Measurements from ENCODE around the gene SH3GL2.

Gene SH3GL2

DNA sequence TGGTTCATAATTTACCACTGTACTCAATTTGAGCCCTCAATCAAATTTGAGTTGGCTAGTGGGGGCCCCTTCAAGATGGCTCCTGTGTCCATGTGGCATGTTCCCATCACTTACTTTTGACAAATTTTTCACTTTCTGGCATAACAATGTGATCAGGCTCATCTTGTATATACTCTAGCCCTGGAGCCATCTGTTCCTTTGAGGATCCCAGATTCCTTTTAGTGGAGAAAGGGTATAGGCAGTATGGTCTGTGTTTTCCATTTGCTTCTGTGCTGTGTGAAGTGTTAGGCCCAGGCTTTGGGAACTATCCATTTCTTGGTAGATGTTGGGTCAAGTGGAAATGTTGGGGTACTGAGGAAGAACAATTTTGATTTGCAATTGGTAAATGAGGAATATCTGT, 45.7 kb downstream of the SH3GL2 start:
- Histone ChIP-seq H3K4me2 (ENCODE audit: low read length) (no peak overlapping the region), H3K79me2 (ENCODE audit: control insufficient read depth, low read length) (no peaks in the 10 kb centered on the region), H3K36me3 (ENCODE audit: control insufficient read depth, low read length) (no peaks in the 10 kb centered on the region), H3K4me3 (ENCODE audit: low read length) (no peak overlapping the region), H3K4me1 (ENCODE audit: control insufficient read depth, low read length) (no peaks in the 10 kb centered on the region), H3K9me3 (ENCODE audit: control insufficient read depth, insufficient read depth, low read length) (no peaks in the 10 kb centered on the region), H3F3A (ENCODE audit: control insufficient read depth, insufficient read depth) (no peaks in the 10 kb centered on the region), H3K27ac (ENCODE audit: low read depth, low read length) (no peak overlapping the region), H3K27me3 (ENCODE audit: control insufficient read depth, low read length) (no peaks in the 10 kb centered on the region), H3K9me2 (replicated peaks; ENCODE audit: control insufficient read depth, low read length) (no peaks in the 10 kb centered on the region), H4K20me1 (ENCODE audit: control insufficient read depth, insufficient read depth, low read depth, low read length) (no peaks in the 10 kb centered on the region)
- TF ChIP-seq EZH2phosphoT487 (IDR thresholded peaks at IDR 0.05; ENCODE audit: borderline replicate concordance, low read length), result no peak
- TF ChIP-seq, protein P1, sequence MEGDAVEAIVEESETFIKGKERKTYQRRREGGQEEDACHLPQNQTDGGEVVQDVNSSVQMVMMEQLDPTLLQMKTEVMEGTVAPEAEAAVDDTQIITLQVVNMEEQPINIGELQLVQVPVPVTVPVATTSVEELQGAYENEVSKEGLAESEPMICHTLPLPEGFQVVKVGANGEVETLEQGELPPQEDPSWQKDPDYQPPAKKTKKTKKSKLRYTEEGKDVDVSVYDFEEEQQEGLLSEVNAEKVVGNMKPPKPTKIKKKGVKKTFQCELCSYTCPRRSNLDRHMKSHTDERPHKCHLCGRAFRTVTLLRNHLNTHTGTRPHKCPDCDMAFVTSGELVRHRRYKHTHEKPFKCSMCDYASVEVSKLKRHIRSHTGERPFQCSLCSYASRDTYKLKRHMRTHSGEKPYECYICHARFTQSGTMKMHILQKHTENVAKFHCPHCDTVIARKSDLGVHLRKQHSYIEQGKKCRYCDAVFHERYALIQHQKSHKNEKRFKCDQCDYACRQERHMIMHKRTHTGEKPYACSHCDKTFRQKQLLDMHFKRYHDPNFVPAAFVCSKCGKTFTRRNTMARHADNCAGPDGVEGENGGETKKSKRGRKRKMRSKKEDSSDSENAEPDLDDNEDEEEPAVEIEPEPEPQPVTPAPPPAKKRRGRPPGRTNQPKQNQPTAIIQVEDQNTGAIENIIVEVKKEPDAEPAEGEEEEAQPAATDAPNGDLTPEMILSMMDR (IDR thresholded peaks at IDR 0.05; ENCODE audit: low read depth, low read length, poor library complexity, severe bottlenecking), result no peak

DNA sequence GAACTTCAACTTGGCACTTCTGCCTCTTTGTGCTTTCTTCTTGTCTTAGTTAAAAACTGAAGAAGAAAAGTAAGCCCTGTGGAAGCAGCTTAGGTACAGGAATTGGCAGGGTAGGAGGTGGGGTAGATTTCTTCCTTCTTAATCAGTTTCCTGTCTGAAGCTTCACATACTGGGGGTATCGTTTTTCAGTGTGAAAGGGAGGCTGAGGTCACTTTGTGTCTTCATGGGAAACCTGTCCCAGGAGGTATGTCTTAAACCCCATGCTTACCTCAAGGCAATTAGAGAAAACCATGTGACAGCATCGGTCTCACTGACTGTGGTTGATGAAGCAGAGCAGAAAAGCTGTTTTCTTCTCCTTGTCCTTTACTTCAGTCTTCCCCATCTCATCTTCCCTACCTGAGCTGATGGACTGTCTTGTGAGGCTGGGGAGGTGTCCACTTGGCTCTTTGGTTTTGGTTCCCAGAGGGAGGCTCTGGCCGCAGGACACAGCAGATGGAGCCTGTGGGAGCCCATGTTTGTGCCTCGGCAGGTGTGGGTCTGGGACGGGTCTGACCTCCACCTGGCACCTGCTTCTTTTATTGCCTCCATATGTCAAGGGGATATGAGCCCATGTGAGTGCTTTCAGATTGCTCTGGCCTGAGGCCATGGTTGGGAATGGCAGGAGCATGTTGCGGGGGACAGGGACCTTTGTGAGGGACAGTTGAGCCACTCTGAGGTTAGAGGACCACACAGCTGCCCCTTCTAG, 47.0 kb downstream of the SH3GL2 start:
- Histone ChIP-seq H3K4me2 (ENCODE audit: low read length) (no peak overlapping the region), H3K79me2 (ENCODE audit: control insufficient read depth, low read length) (no peaks in the 10 kb centered on the region)
- TF ChIP-seq, protein P1 (IDR thresholded peaks at IDR 0.05; ENCODE audit: low read depth, low read length, poor library complexity, severe bottlenecking), result no peak
- no peak for TF ChIP-seq EZH2phosphoT487 (IDR thresholded peaks at IDR 0.05; ENCODE audit: borderline replicate concordance, low read length)

DNA sequence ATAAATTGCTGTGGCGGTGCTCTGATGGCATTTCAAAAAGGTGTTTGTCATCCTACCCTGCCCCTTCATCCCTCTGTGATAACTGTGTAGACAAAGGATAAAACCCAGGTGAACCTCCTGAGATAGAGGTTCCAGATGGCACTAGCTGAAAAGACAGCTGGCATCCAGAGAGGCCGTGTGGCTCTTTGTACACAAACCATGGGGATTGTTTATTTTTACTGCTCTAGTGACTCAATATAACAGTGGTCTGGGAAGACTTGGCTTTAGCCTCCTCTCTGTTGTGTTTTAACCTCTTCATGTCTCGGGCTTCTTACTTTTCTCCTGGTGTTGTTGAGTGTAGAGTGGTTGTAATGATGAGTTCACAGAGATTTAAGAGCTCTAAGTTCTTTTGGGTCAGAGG, 48.8 kb downstream of the SH3GL2 start:
- H3K9me3 ChIP-seq (ENCODE audit: control insufficient read depth, insufficient read depth, low read length), result no peaks in the 10 kb centered on the region
- H3K4me3 ChIP-seq (ENCODE audit: low read length), result no peak overlapping the region
- H3K4me2 ChIP-seq (ENCODE audit: low read length), result no peak overlapping the region
- no peaks in the 10 kb centered on the region for H3K36me3 ChIP-seq (ENCODE audit: control insufficient read depth, low read length)
- H3K9me2 ChIP-seq (replicated peaks; ENCODE audit: control insufficient read depth, low read length), result no peaks in the 10 kb centered on the region
- no peaks in the 10 kb centered on the region for H3K79me2 ChIP-seq (ENCODE audit: control insufficient read depth, low read length)
- H4K20me1 ChIP-seq (ENCODE audit: control insufficient read depth, insufficient read depth, low read depth, low read length), result no peaks in the 10 kb centered on the region
- TF ChIP-seq, protein P1 (IDR thresholded peaks at IDR 0.05; ENCODE audit: low read depth, low read length, poor library complexity, severe bottlenecking), result no peak
- no peak for TF ChIP-seq EZH2phosphoT487 (IDR thresholded peaks at IDR 0.05; ENCODE audit: borderline replicate concordance, low read length)
- H3F3A ChIP-seq (ENCODE audit: control insufficient read depth, insufficient read depth), result no peaks in the 10 kb centered on the region
- no peaks in the 10 kb centered on the region for H3K4me1 ChIP-seq (ENCODE audit: control insufficient read depth, low read length)
- H3K27me3 ChIP-seq (ENCODE audit: control insufficient read depth, low read length), result no peaks in the 10 kb centered on the region
- no peak overlapping the region for H3K27ac ChIP-seq (ENCODE audit: low read depth, low read length)

More for the DNA sequence above, 47.0 kb downstream of the SH3GL2 start:
- Histone ChIP-seq H3K9me2 (replicated peaks; ENCODE audit: control insufficient read depth, low read length) (no peaks in the 10 kb centered on the region), H3K36me3 (ENCODE audit: control insufficient read depth, low read length) (no peaks in the 10 kb centered on the region), H3K27me3 (ENCODE audit: control insufficient read depth, low read length) (no peaks in the 10 kb centered on the region), H4K20me1 (ENCODE audit: control insufficient read depth, insufficient read depth, low read depth, low read length) (no peaks in the 10 kb centered on the region), H3K4me3 (ENCODE audit: low read length) (no peak overlapping the region), H3K4me1 (ENCODE audit: control insufficient read depth, low read length) (no peaks in the 10 kb centered on the region), H3K9me3 (ENCODE audit: control insufficient read depth, insufficient read depth, low read length) (no peaks in the 10 kb centered on the region), H3F3A (ENCODE audit: control insufficient read depth, insufficient read depth) (no peaks in the 10 kb centered on the region), H3K27ac (ENCODE audit: low read depth, low read length) (no peak overlapping the region)
